SK-N-SH treated with all-trans-retinoic acid at 6 μM for 48 hours (cell line): ENCODE results near the gene DR1.

Experiments
- ARNTL ChIP-seq: fragments of 450-650 bp; formaldehyde crosslinking; IDR thresholded peaks from 2 replicates; pipeline ENCODE4 v1.5.0; 2020; ENCODE audit warnings: low read depth, mild to moderate bottlenecking, moderate library complexity, borderline replicate concordance
- BACH2 ChIP-seq: fragments of 250-450 bp; sonication (Bioruptor Pico); IDR thresholded peaks from 2 replicates; pipeline ENCODE4 v1.9.0; 2021; ENCODE audit warnings: mild to moderate bottlenecking, borderline replicate concordance
- CSDC2 ChIP-seq: fragments of 250-450 bp; sonication (Bioruptor Pico); IDR thresholded peaks from 2 replicates; pipeline ENCODE4 v1.5.0; 2020; ENCODE audit warnings: mild to moderate bottlenecking, moderate library complexity
- OSR1 ChIP-seq: fragments of 250-450 bp; sonication (Bioruptor Pico); IDR thresholded peaks from 2 replicates; pipeline ENCODE4 v1.8.0; 2022; ENCODE audit warnings: moderate library complexity, mild to moderate bottlenecking, inconsistent platforms
- PATZ1 ChIP-seq: fragments of 250-450 bp; sonication (Bioruptor Pico); IDR thresholded peaks from 2 replicates; pipeline ENCODE4 v1.8.0; 2020; ENCODE audit warnings: mild to moderate bottlenecking, moderate library complexity, borderline replicate concordance
- TOX ChIP-seq: fragments of 250-450 bp; sonication (Bioruptor Pico); IDR thresholded peaks from 2 replicates; pipeline ENCODE4 v1.8.0; 2021; ENCODE audit warnings: mild to moderate bottlenecking, moderate library complexity, borderline replicate concordance
- ZC3H10 ChIP-seq: fragments of 250-450 bp; sonication (Bioruptor Pico); IDR thresholded peaks from 2 replicates; pipeline ENCODE4 v1.5.1; 2021; ENCODE audit warnings: mild to moderate bottlenecking, moderate library complexity
- ZFP30 ChIP-seq: fragments of 450-650 bp; formaldehyde crosslinking; IDR thresholded peaks from 2 replicates; pipeline ENCODE4 v1.5.0; 2022; ENCODE audit warnings: mild to moderate bottlenecking, moderate library complexity
- ZNF565 ChIP-seq: fragments of 450-650 bp; formaldehyde crosslinking; conservative IDR thresholded peaks from 2 replicates; pipeline ENCODE4 v1.5.0; 2020; ENCODE audit warnings: low read depth, mild to moderate bottlenecking, moderate library complexity
- TF ChIP-seq, protein P1 (sequence below): fragments of 250-450 bp; sonication (Bioruptor Pico); IDR thresholded peaks from 2 replicates; pipeline ENCODE4 v1.8.0; 2021; ENCODE audit warnings: low read depth, mild to moderate bottlenecking, moderate library complexity, borderline replicate concordance
- TF ChIP-seq, protein P2 (sequence below): fragments of 250-450 bp; sonication (Bioruptor Pico); IDR thresholded peaks from 2 replicates; pipeline ENCODE4 v1.5.0; 2020; ENCODE audit warnings: mild to moderate bottlenecking, moderate library complexity

GRCh38 chr1:93332368-93332767, 13.3 kb upstream of the DR1 start:
- TF ChIP-seq PATZ1 (no peak), ZC3H10 (CRISPR knock-in tag) (no peak), ARNTL (CRISPR knock-in tag) (no peak), TOX (CRISPR knock-in tag) (no peak), ZNF565 (CRISPR knock-in tag) (no peak), CSDC2 (CRISPR knock-in tag) (no peak), OSR1 (CRISPR knock-in tag) (no peak), BACH2 (no peak), ZFP30 (CRISPR knock-in tag) (no peak)
- TF ChIP-seq, protein P1, sequence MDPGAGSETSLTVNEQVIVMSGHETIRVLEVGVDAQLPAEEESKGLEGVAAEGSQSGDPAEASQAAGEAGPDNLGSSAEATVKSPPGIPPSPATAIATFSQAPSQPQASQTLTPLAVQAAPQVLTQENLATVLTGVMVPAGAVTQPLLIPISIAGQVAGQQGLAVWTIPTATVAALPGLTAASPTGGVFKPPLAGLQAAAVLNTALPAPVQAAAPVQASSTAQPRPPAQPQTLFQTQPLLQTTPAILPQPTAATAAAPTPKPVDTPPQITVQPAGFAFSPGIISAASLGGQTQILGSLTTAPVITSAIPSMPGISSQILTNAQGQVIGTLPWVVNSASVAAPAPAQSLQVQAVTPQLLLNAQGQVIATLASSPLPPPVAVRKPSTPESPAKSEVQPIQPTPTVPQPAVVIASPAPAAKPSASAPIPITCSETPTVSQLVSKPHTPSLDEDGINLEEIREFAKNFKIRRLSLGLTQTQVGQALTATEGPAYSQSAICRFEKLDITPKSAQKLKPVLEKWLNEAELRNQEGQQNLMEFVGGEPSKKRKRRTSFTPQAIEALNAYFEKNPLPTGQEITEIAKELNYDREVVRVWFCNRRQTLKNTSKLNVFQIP, result no peak
- TF ChIP-seq, protein P2, sequence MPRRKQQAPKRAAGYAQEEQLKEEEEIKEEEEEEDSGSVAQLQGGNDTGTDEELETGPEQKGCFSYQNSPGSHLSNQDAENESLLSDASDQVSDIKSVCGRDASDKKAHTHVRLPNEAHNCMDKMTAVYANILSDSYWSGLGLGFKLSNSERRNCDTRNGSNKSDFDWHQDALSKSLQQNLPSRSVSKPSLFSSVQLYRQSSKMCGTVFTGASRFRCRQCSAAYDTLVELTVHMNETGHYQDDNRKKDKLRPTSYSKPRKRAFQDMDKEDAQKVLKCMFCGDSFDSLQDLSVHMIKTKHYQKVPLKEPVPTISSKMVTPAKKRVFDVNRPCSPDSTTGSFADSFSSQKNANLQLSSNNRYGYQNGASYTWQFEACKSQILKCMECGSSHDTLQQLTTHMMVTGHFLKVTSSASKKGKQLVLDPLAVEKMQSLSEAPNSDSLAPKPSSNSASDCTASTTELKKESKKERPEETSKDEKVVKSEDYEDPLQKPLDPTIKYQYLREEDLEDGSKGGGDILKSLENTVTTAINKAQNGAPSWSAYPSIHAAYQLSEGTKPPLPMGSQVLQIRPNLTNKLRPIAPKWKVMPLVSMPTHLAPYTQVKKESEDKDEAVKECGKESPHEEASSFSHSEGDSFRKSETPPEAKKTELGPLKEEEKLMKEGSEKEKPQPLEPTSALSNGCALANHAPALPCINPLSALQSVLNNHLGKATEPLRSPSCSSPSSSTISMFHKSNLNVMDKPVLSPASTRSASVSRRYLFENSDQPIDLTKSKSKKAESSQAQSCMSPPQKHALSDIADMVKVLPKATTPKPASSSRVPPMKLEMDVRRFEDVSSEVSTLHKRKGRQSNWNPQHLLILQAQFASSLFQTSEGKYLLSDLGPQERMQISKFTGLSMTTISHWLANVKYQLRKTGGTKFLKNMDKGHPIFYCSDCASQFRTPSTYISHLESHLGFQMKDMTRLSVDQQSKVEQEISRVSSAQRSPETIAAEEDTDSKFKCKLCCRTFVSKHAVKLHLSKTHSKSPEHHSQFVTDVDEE (CRISPR knock-in tag), result no peak
